ENCODE results near the gene EGFL6.

DNA sequence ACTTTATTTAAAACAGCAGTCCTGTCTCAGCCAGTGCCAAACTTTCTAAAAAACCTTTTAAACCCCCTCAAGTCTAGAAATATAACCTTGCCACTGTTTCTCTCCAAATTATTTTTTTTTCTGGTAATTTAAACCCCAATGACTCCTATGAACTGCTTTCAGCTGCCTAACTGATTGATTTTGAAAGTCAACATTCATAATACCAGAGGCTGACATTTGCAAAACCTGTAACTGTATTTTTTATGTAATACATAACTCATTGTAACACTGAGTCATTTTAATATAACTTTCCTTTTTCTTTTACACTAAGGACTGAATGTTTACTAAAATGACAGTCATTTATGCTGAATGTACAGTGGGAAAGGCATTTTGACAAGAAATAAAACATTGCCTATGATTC lies 19.1 kb upstream of the EGFL6 start:
- TF ChIP-seq POLR2A (IDR thresholded peaks at IDR 0.05; ENCODE audit: low read depth, low read length) (no peak), NFYA (IDR thresholded peaks at IDR 0.05; ENCODE audit: borderline replicate concordance, low read depth, low read length) (no peak), ZNF274 (IDR thresholded peaks at IDR 0.05; ENCODE audit: insufficient read depth, insufficient read length) (no peak), NR2C2 (IDR thresholded peaks at IDR 0.05; ENCODE audit: borderline replicate concordance, control insufficient read depth, insufficient read length, low read depth) (no peak), ZNF24 (IDR thresholded peaks at IDR 0.05) (no peak), NBN (IDR thresholded peaks at IDR 0.05) (no peak), CHD4 (IDR thresholded peaks at IDR 0.05) (no peak), TCF12 (IDR thresholded peaks at IDR 0.05; ENCODE audit: low read depth, low read length) (no peak), MXI1 (IDR thresholded peaks at IDR 0.05; ENCODE audit: low read depth, low read length) (no peak), MYC (IDR thresholded peaks at IDR 0.05; ENCODE audit: insufficient read depth, insufficient read length, insufficient replicate concordance, low read length, severe bottlenecking) (no peak), HDAC2 (IDR thresholded peaks at IDR 0.05) (no peak), RAD51 (IDR thresholded peaks at IDR 0.05) (no peak), ESRRA (IDR thresholded peaks at IDR 0.05; ENCODE audit: low read length) (no peak)
- TF ChIP-seq, protein P1, sequence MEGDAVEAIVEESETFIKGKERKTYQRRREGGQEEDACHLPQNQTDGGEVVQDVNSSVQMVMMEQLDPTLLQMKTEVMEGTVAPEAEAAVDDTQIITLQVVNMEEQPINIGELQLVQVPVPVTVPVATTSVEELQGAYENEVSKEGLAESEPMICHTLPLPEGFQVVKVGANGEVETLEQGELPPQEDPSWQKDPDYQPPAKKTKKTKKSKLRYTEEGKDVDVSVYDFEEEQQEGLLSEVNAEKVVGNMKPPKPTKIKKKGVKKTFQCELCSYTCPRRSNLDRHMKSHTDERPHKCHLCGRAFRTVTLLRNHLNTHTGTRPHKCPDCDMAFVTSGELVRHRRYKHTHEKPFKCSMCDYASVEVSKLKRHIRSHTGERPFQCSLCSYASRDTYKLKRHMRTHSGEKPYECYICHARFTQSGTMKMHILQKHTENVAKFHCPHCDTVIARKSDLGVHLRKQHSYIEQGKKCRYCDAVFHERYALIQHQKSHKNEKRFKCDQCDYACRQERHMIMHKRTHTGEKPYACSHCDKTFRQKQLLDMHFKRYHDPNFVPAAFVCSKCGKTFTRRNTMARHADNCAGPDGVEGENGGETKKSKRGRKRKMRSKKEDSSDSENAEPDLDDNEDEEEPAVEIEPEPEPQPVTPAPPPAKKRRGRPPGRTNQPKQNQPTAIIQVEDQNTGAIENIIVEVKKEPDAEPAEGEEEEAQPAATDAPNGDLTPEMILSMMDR (IDR thresholded peaks at IDR 0.05 in 2 of 3, conservative IDR thresholded peaks at IDR 0.05 in 1 of 3; ENCODE audit: control insufficient read depth in 2 of 3, extremely low read depth in 1 of 3, insufficient read depth in 1 of 3, low read depth in 3 of 3, low read length in 3 of 3), result no peak
